ENCODE measurements around the gene CSGALNACT2. TPM values are rescaled to one million over a fixed set of nuclear protein-coding genes. Genes with fewer than 3 reads are reported as not detected.

Gene CSGALNACT2
- total RNA-seq, 1 experiment from 2014 or later = 8.9 TPM

GRCh38 chr10:43120929-43121314 is 17.3 kb upstream of the CSGALNACT2 start:
- Histone ChIP-seq H3K4me2 (ENCODE audit: insufficient read depth, insufficient read length, low read length) (no peak overlapping the region), H3K79me1 (ENCODE audit: insufficient read depth, low read depth, low read length, poor library complexity, severe bottlenecking) (no peaks in the 10 kb centered on the region), H2AFZ (ENCODE audit: low read length) (no peak overlapping the region), H3K23me2 (ENCODE audit: insufficient read length, low read depth, low read length, poor library complexity, severe bottlenecking) (peaks cover 2% of the 10 kb centered on the region), H3K9me3 (ENCODE audit: control insufficient read depth, low read depth, low read length) (no peaks in the 10 kb centered on the region), H3T11ph (ENCODE audit: low read length) (no peak overlapping the region), H4K91ac (ENCODE audit: insufficient read length, low read depth, low read length) (no peak overlapping the region), H3K4ac (ENCODE audit: low read depth, low read length) (no peak overlapping the region), H3K56ac (ENCODE audit: insufficient read length, low read depth, low read length) (no peak overlapping the region), H4K20me1 (ENCODE audit: control insufficient read depth, insufficient read depth, insufficient read length) (no peaks in the 10 kb centered on the region), H2AK5ac (ENCODE audit: insufficient read length, low read length) (no peak overlapping the region), H3K9ac (ENCODE audit: extremely low read depth, insufficient read length, low read length) (no peak overlapping the region), H3K27ac (ENCODE audit: insufficient read length, low read depth, low read length) (no peak overlapping the region), H3K79me2 (ENCODE audit: insufficient read depth, low read length) (no peaks in the 10 kb centered on the region), H4K8ac (replicated peaks; ENCODE audit: insufficient read length, low read depth, low read length) (no peak overlapping the region), H4K5ac (ENCODE audit: insufficient read length, low read depth, low read length) (no peak overlapping the region), H2BK15ac (ENCODE audit: low read depth, low read length) (no peak overlapping the region), H2BK20ac (ENCODE audit: low read depth, low read length, poor library complexity, severe bottlenecking) (no peak overlapping the region), H3K18ac (ENCODE audit: insufficient read length, low read depth, low read length) (no peak overlapping the region), H3K4me1 (ENCODE audit: insufficient read depth, low read length) (no peaks in the 10 kb centered on the region), H3K23ac (ENCODE audit: insufficient read length, low read depth, low read length) (no peak overlapping the region), H2BK120ac (ENCODE audit: low read depth, low read length, poor library complexity, severe bottlenecking) (no peak overlapping the region), H2BK5ac (ENCODE audit: insufficient read length, low read length) (no peak overlapping the region), H3K14ac (ENCODE audit: insufficient read depth, low read length) (no peak overlapping the region), H2BK12ac (ENCODE audit: insufficient read length, low read depth, low read length) (no peak overlapping the region), H3K27me3 (ENCODE audit: insufficient read depth, low read length) (no peaks in the 10 kb centered on the region)
- WGBS (ENCODE audit: extremely low coverage, insufficient read length, low lambda C conversion rate) = no CpG with 5 or more reads among the region's 3 CpGs
- no peaks in the 10 kb centered on the region for H3K9me3 Mint-ChIP-seq
- no peaks in the 10 kb centered on the region for H3K27me3 Mint-ChIP-seq (ENCODE audit: low read depth)
- H3K27ac Mint-ChIP-seq = no peak overlapping the region
- H3K4me3 Mint-ChIP-seq = no peak overlapping the region
- H3K36me3 Mint-ChIP-seq (ENCODE audit: insufficient read depth in 1 of 3, low read depth in 3 of 3) = peaks cover 0 to 10% (median 5%) of the 10 kb centered on the region in 3 experiments; a peak in 3 of 7 replicates
- H3K4me1 Mint-ChIP-seq = no peaks in the 10 kb centered on the region
- TF ChIP-seq CTCF (conservative IDR thresholded peaks at IDR 0.05) = no peak
- no peak for DNase-seq
